Measurements from ENCODE around the gene UNC79.

UNC79 gene

GRCh38 chr14:93582516-93582915 lies 151.8 kb downstream of the UNC79 start:
- no peaks in the 10 kb centered on the region for H3K9me3 ChIP-seq (replicated peaks; ENCODE audit: insufficient read depth, low read length)
- H3K4me2 ChIP-seq (ENCODE audit: low read depth, low read length), result no peak overlapping the region
- no peaks in the 10 kb centered on the region for H3K79me2 ChIP-seq (ENCODE audit: low read length)
- no peaks in the 10 kb centered on the region for H3K9me2 ChIP-seq (replicated peaks; ENCODE audit: insufficient read depth, low read length)
- no peaks in the 10 kb centered on the region for H3K36me3 ChIP-seq (replicated peaks; ENCODE audit: insufficient read depth, low read length)
- no peaks in the 10 kb centered on the region for H3F3A ChIP-seq (ENCODE audit: insufficient read depth, low read length)
- H4K20me1 ChIP-seq (ENCODE audit: insufficient read depth, low read length), result no peaks in the 10 kb centered on the region
- no peak overlapping the region for H3K4me3 ChIP-seq (ENCODE audit: low read length)
- no peak overlapping the region for H2AFZ ChIP-seq (ENCODE audit: low read length)
- H3K4me1 ChIP-seq (ENCODE audit: low read length), result no peaks in the 10 kb centered on the region
- H3K27ac ChIP-seq (ENCODE audit: low read length), result no peak overlapping the region
- no peaks in the 10 kb centered on the region for H3K27me3 ChIP-seq (replicated peaks; ENCODE audit: insufficient read depth, low read length)
- DNase-seq, result no peak
- TF ChIP-seq CTCF (IDR thresholded peaks at IDR 0.05; ENCODE audit: low read length), result no peak
- no peak for TF ChIP-seq EZH2phosphoT487 (IDR thresholded peaks at IDR 0.05; ENCODE audit: low read length)
- TF ChIP-seq EZH2 (optimal IDR thresholded peaks at IDR 0.05; ENCODE audit: low read depth, low read length), result no peak
- H3K9ac ChIP-seq (ENCODE audit: low read length), result no peak overlapping the region

- H2AFZ ChIP-seq (ENCODE audit: low read length), result no peak overlapping the region
Measured at GRCh38 chr14:93587330-93587729, 156.6 kb downstream of the UNC79 start.

GRCh38 chr14:93591506-93591905 lies 160.8 kb downstream of the UNC79 start:
- Histone ChIP-seq H3K79me2 (ENCODE audit: low read length) (no peaks in the 10 kb centered on the region), H3K9ac (ENCODE audit: low read length) (no peak overlapping the region), H3K9me2 (replicated peaks; ENCODE audit: insufficient read depth, low read length) (no peaks in the 10 kb centered on the region), H4K20me1 (ENCODE audit: insufficient read depth, low read length) (no peaks in the 10 kb centered on the region), H3K27me3 (replicated peaks; ENCODE audit: insufficient read depth, low read length) (no peaks in the 10 kb centered on the region), H3F3A (ENCODE audit: insufficient read depth, low read length) (no peaks in the 10 kb centered on the region), H3K4me2 (ENCODE audit: low read depth, low read length) (no peak overlapping the region), H3K4me3 (ENCODE audit: low read length) (no peak overlapping the region), H2AFZ (ENCODE audit: low read length) (no peak overlapping the region), H3K4me1 (ENCODE audit: low read length) (no peaks in the 10 kb centered on the region), H3K27ac (ENCODE audit: low read length) (no peak overlapping the region), H3K9me3 (replicated peaks; ENCODE audit: insufficient read depth, low read length) (no peaks in the 10 kb centered on the region), H3K36me3 (replicated peaks; ENCODE audit: insufficient read depth, low read length) (no peaks in the 10 kb centered on the region)
- no peak for DNase-seq
- TF ChIP-seq EZH2 (optimal IDR thresholded peaks at IDR 0.05; ENCODE audit: low read depth, low read length) (no peak), EZH2phosphoT487 (IDR thresholded peaks at IDR 0.05; ENCODE audit: low read length) (no peak), CTCF (IDR thresholded peaks at IDR 0.05; ENCODE audit: low read length) (no peak)

More at GRCh38 chr14:93587330-93587729, 156.6 kb downstream of the UNC79 start:
- Histone ChIP-seq H3F3A (ENCODE audit: insufficient read depth, low read length) (no peaks in the 10 kb centered on the region), H3K27me3 (replicated peaks; ENCODE audit: insufficient read depth, low read length) (no peaks in the 10 kb centered on the region), H4K20me1 (ENCODE audit: insufficient read depth, low read length) (no peaks in the 10 kb centered on the region), H3K9me2 (replicated peaks; ENCODE audit: insufficient read depth, low read length) (no peaks in the 10 kb centered on the region), H3K9me3 (replicated peaks; ENCODE audit: insufficient read depth, low read length) (no peaks in the 10 kb centered on the region), H3K9ac (ENCODE audit: low read length) (no peak overlapping the region), H3K27ac (ENCODE audit: low read length) (no peak overlapping the region), H3K4me2 (ENCODE audit: low read depth, low read length) (no peak overlapping the region), H3K4me1 (ENCODE audit: low read length) (no peaks in the 10 kb centered on the region), H3K4me3 (ENCODE audit: low read length) (no peak overlapping the region), H3K79me2 (ENCODE audit: low read length) (no peaks in the 10 kb centered on the region), H3K36me3 (replicated peaks; ENCODE audit: insufficient read depth, low read length) (no peaks in the 10 kb centered on the region)
- TF ChIP-seq EZH2phosphoT487 (IDR thresholded peaks at IDR 0.05; ENCODE audit: low read length), result no peak
- TF ChIP-seq CTCF (IDR thresholded peaks at IDR 0.05; ENCODE audit: low read length), result no peak
- DNase-seq, result no peak
